NCI-H2227 treated with DMSO at 0.1 percent for 48 hours (cell line): ENCODE results near the gene MACROD2.
A peak's percentile ranks its signal among the peaks of the same experiment; 100 is the strongest.

Experiments used
- DNase-seq: peaks from one replicate; lab custom pipeline; 2025; lab: John Stamatoyannopoulos, UW

The MACROD2 gene

GRCh38 chr20:14062786-14063185, 67.5 kb downstream of the MACROD2 start:
- no peak for DNase-seq

GRCh38 chr20:14064333-14064732, 69.0 kb downstream of the MACROD2 start:
- DNase-seq: no peak

GRCh38 chr20:14064921-14065320, 69.6 kb downstream of the MACROD2 start:
- no peak for DNase-seq

- DNase-seq: no peak
Measured at GRCh38 chr20:14065774-14066173, 70.5 kb downstream of the MACROD2 start.

GRCh38 chr20:14067603-14068002, 72.3 kb downstream of the MACROD2 start:
- DNase-seq: no peak

- DNase-seq: no peak
Measured at GRCh38 chr20:14069796-14070195, 74.5 kb downstream of the MACROD2 start.

- DNase-seq: peak; percentile 14
Measured at GRCh38 chr20:14093652-14094051, 98.3 kb downstream of the MACROD2 start.

GRCh38 chr20:14098261-14098660, 102.9 kb downstream of the MACROD2 start:
- DNase-seq: no peak

- no peak for DNase-seq
Measured at GRCh38 chr20:14113416-14113815, 118.1 kb downstream of the MACROD2 start.

GRCh38 chr20:14114065-14114704, 118.9 kb downstream of the MACROD2 start:
- no peak for DNase-seq

- peak; percentile 8 for DNase-seq
Measured at GRCh38 chr20:14116037-14116436, 120.7 kb downstream of the MACROD2 start.

- no peak for DNase-seq
Measured at GRCh38 chr20:14117768-14118167, 122.5 kb downstream of the MACROD2 start.

- DNase-seq: no peak
Measured at GRCh38 chr20:14126856-14127255, 131.5 kb downstream of the MACROD2 start.

- DNase-seq: no peak
Measured at GRCh38 chr20:14127514-14128223, 132.4 kb downstream of the MACROD2 start.

- no peak for DNase-seq
Measured at GRCh38 chr20:14134004-14134403, 138.7 kb downstream of the MACROD2 start.

GRCh38 chr20:14142171-14142570, 146.9 kb downstream of the MACROD2 start:
- DNase-seq: peak; percentile 42

- no peak for DNase-seq
Measured at GRCh38 chr20:14142964-14143627, 147.8 kb downstream of the MACROD2 start.

GRCh38 chr20:14148042-14148441, 152.7 kb downstream of the MACROD2 start:
- no peak for DNase-seq

GRCh38 chr20:14155361-14155760, 160.0 kb downstream of the MACROD2 start:
- no peak for DNase-seq

GRCh38 chr20:14178528-14178927, 183.2 kb downstream of the MACROD2 start:
- DNase-seq: no peak

- DNase-seq: no peak
Measured at GRCh38 chr20:14178952-14179351, 183.6 kb downstream of the MACROD2 start.

GRCh38 chr20:14189794-14190402, 194.6 kb downstream of the MACROD2 start:
- DNase-seq: no peak

- no peak for DNase-seq
Measured at GRCh38 chr20:14191559-14191958, 196.2 kb downstream of the MACROD2 start.
